Choroid plexus epithelial cell (primary cell): ENCODE measurements around the gene TLCD2.

Experiments used
- DNase-seq: peaks from one replicate; pipeline ENCODE4 v3.0.0-alpha.2; 2010; ENCODE audit warnings: low read depth
- H3K4me3 ChIP-seq: 2 replicates; pipeline ENCODE4 v1.5.1; 2011; ENCODE audit warnings: low read depth, mild to moderate bottlenecking, control low read depth, low read length, moderate library complexity
- TF ChIP-seq, protein P1 (sequence below): conservative IDR thresholded peaks from 2 replicates; pipeline ENCODE4 v1.5.1; 2011; ENCODE audit warnings: low read depth, mild to moderate bottlenecking, control low read depth, inconsistent platforms, low read length, moderate library complexity

The TLCD2 gene

DNA sequence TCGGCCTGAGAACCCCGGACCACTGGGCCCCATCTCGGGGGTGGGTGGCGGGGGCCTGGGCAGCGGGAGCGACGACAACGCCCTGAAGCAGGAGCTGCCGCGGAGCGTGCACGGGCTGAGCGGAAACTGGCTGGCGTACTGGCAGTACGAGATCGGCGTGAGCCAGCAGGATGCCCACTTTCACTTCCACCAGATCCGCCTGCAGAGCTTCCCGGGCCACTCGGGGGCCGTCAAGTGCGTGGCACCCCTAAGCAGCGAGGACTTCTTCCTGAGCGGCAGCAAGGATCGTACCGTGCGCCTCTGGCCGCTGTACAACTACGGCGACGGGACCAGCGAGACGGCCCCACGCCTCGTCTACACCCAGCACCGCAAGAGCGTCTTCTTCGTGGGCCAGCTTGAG lies 23.6 kb upstream of the TLCD2 start:
- no peak overlapping the region for H3K4me3 ChIP-seq
- DNase-seq = no peak
- TF ChIP-seq, protein P1, sequence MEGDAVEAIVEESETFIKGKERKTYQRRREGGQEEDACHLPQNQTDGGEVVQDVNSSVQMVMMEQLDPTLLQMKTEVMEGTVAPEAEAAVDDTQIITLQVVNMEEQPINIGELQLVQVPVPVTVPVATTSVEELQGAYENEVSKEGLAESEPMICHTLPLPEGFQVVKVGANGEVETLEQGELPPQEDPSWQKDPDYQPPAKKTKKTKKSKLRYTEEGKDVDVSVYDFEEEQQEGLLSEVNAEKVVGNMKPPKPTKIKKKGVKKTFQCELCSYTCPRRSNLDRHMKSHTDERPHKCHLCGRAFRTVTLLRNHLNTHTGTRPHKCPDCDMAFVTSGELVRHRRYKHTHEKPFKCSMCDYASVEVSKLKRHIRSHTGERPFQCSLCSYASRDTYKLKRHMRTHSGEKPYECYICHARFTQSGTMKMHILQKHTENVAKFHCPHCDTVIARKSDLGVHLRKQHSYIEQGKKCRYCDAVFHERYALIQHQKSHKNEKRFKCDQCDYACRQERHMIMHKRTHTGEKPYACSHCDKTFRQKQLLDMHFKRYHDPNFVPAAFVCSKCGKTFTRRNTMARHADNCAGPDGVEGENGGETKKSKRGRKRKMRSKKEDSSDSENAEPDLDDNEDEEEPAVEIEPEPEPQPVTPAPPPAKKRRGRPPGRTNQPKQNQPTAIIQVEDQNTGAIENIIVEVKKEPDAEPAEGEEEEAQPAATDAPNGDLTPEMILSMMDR = no peak

DNA sequence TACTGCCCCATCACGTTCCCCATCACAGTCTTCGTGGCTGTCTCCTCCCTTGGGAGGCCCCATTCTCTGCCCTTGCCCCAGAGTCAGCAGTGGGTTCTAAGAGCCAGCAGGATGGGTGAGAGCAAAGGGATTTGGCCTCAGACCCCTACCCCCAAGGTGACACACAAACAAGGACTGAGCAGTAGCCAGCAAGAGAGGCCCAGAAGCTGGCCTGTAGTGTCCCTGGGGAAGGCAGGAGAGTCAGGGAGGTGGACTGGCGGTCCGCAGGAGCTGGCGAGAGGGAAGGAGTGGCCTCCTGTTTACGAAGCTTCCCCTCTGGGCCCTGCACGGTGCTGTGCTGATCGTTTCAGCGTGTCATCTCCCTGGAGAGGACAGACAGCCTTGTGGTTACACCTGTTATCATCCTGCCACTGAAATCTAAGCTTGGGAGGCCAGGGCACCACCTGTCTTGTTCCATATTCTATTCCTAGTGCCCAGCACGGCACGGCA lies 22.7 kb upstream of the TLCD2 start:
- DNase-seq = no peak
- TF ChIP-seq, protein P1 = no peak
- H3K4me3 ChIP-seq = no peak overlapping the region

DNA sequence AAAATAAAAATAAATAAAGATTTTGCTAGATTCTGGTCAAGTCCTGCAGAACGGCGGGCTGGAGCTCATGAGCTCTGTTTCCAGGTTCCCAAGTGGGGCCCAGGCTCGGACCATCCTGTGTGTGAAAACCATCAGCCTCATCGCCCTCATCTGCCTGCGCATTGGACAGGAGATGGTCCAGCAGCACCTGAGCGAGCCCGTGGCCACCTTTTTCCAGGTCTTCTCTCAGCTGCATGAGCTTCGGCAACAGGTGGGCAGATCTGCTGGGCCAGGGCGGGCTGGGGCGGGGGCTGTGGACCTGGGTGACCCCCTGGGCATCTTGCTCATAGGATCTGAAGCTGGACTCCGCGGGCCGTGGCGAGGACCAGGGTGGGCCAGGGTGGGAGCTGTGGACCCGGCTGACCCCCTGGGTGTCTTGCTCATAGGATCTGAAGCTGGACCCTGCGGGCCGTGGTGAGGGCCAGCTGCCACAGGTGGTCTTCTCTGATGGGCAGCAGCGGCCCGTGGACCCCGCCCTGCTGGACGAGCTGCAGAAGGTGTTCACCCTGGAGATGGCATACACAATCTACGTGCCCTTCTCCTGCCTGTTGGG lies 22.2 kb upstream of the TLCD2 start:
- TF ChIP-seq, protein P1 = no peak
- H3K4me3 ChIP-seq = no peak overlapping the region
- DNase-seq = no peak

DNA sequence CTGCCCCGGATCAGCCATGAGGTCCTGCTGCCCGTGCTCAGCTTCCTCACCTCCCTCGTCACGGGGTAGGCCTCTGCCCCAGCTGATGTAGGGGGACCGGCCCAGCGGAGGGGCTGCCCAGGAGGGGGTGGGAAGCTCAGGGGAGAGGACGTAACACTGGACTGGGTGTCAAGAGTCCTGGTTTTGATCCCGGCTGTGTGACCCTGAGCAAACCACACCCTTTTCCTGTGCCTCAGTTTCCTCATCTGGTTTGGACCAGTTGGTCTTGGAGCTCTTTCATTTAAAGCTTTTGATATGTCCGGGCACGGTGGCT lies 21.0 kb upstream of the TLCD2 start:
- H3K4me3 ChIP-seq = no peak overlapping the region
- DNase-seq = no peak
- TF ChIP-seq, protein P1 = no peak

DNA sequence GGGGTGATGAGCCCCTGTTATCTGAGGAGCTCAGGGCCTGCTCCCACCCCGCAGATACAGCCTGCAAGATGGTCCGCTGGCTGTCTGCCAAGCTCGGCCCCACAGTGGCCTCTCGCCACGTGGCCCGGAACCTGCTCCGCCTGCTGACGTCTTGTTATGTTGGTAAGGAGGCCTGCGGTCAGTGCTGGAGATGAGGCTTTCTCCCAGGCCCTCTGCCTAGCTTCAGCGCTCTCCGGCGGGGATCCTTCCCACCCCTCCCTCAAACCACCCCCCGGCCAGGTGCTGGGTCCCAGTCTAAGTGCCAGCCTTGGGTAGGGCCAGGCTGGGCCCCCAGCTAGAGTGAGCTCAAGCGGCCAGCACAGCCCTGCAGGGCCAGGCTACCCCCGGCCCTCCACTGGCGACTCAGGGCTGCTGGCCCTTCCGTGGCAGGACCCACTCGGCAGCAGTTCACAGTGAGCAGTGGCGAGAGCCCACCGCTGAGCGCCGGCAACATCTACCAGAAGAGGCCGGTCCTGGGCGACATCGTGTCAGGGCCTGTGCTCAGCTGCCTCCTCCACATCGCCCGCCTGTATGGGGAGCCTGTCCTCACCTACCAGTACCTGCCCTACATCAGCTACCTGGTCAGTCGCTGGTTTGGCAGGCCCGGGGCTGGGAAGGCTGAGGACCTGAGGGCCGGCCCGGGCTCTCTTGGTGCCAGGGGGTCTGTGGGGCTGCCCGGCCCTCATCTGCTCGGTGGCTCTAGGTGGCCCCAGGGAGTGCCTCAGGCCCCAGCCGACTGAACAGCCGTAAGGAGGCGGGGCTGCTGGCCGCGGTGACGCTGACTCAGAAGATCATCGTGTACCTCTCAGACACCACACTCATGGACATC lies 20.4 kb upstream of the TLCD2 start:
- TF ChIP-seq, protein P1 = no peak

DNA sequence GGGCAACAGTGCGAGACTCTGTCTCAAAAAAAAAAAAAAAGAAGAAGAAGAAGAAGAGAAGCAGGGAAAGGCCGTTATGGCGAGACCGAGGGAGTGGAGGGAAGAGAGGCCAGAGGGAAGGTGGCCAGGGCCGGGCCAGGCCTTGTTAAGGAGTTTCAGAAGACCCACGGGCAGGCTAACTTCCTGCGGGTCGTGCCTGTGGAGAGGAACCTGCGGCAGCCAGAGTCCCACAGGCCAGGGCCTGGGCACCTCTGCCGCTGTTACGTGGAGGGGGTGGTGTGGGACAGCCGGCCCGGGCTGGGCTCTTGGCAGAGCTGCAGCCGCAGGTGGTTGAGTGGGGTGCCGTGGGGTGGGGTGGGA lies 19.8 kb upstream of the TLCD2 start:
- TF ChIP-seq, protein P1 = no peak
- H3K4me3 ChIP-seq = no peak overlapping the region
- DNase-seq = no peak

More for the DNA sequence above, 20.4 kb upstream of the TLCD2 start:
- H3K4me3 ChIP-seq = no peak overlapping the region
- DNase-seq = peak; percentile 84
